ENCODE results near the gene GRID2.

DNA sequence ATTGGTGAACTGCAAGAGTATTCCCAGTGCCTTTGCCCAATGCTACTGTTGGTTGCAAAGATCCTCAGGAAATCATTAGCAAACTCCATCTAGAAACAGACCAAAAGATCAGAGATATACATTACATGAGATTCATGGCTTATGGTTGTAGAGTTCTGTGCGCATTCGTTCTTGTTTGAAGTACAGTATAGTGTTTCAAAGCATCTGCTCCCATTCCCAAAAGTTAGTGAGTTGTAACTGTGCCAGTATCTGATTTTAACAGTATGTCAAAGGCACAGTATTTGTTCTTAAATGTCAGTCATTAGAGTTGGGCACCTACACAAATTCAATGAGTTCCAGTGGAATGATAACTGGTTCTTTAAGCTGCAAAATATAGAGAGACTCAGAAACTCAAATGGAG, 1210.1 kb downstream of the GRID2 start:
- TF ChIP-seq, protein P1, sequence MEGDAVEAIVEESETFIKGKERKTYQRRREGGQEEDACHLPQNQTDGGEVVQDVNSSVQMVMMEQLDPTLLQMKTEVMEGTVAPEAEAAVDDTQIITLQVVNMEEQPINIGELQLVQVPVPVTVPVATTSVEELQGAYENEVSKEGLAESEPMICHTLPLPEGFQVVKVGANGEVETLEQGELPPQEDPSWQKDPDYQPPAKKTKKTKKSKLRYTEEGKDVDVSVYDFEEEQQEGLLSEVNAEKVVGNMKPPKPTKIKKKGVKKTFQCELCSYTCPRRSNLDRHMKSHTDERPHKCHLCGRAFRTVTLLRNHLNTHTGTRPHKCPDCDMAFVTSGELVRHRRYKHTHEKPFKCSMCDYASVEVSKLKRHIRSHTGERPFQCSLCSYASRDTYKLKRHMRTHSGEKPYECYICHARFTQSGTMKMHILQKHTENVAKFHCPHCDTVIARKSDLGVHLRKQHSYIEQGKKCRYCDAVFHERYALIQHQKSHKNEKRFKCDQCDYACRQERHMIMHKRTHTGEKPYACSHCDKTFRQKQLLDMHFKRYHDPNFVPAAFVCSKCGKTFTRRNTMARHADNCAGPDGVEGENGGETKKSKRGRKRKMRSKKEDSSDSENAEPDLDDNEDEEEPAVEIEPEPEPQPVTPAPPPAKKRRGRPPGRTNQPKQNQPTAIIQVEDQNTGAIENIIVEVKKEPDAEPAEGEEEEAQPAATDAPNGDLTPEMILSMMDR (IDR thresholded peaks at IDR 0.05), result no peak
- no peak for TF ChIP-seq POLR2A (IDR thresholded peaks at IDR 0.05)
